HL-60 (cell line): Measurements from ENCODE around the gene PRSS27.
"Not testable (repeated sequence)": the region's sequence is repeated elsewhere in the genome, so short reads cannot be mapped to it uniquely, and the experiment has no call there.

Experiments used
- DNase-seq, 2 experiments: peaks; one replicate each; pipeline ENCODE4 v3.0.0-alpha.2; 2010 to 2020; ENCODE audit warnings: low read depth in 1 of 2, low spot score in 1 of 2
- H3K27ac ChIP-seq: fragments of 250-450 bp; sonication (Bioruptor Pico); replicated peaks from 2 replicates; pipeline ENCODE4 v1.5.1; 2020; ENCODE audit warnings: mild to moderate bottlenecking, moderate library complexity
- H3K27me3 ChIP-seq: fragments of 250-450 bp; sonication (Bioruptor Pico); 2 replicates; pipeline ENCODE4 v1.5.1; 2021; ENCODE audit warnings: mild to moderate bottlenecking, moderate library complexity; ENCODE audit not compliant: insufficient read depth, poor library complexity, severe bottlenecking
- H3K4me3 ChIP-seq: replicated peaks from 2 replicates; pipeline ENCODE4 v1.5.1; 2011; ENCODE audit warnings: mild to moderate bottlenecking, control low read depth, low read length; ENCODE audit not compliant: insufficient read depth
- CTCF ChIP-seq: IDR thresholded peaks from one replicate; pipeline ENCODE4 v1.5.1; 2011; ENCODE audit warnings: low read length, control low read depth, inconsistent platforms; ENCODE audit not compliant: insufficient read depth
- GABPA ChIP-seq: IDR thresholded peaks from 2 replicates; pipeline ENCODE4 v1.6.1; 2012; ENCODE audit warnings: low read depth
- POLR2AphosphoS5 ChIP-seq: IDR thresholded peaks from 2 replicates; pipeline ENCODE4 v1.6.1; 2012; ENCODE audit warnings: low read depth
- SPI1 ChIP-seq: IDR thresholded peaks from 2 replicates; pipeline ENCODE4 v1.6.1; 2012; ENCODE audit warnings: low read depth, mild to moderate bottlenecking, borderline replicate concordance
- TF ChIP-seq, protein P1 (sequence below): IDR thresholded peaks from 2 replicates; pipeline ENCODE4 v1.6.1; 2012; ENCODE audit warnings: low read depth; ENCODE audit not compliant: insufficient replicate concordance

PRSS27 gene

GRCh38 chr16:2673066-2673999, 46.7 kb downstream of the PRSS27 start:
- peak; percentile 85 to 95 for DNase-seq
- H3K27ac ChIP-seq: peak overlapping the region; percentile 78
- peak overlapping the region; percentile 55 for H3K4me3 ChIP-seq
- no peaks in the 10 kb centered on the region for H3K27me3 ChIP-seq
- TF ChIP-seq SPI1 (no peak), GABPA (peak; percentile 60; the same call in 1 of the 2 replicates), POLR2AphosphoS5 (no peak), CTCF (no peak)
- TF ChIP-seq, protein P1, sequence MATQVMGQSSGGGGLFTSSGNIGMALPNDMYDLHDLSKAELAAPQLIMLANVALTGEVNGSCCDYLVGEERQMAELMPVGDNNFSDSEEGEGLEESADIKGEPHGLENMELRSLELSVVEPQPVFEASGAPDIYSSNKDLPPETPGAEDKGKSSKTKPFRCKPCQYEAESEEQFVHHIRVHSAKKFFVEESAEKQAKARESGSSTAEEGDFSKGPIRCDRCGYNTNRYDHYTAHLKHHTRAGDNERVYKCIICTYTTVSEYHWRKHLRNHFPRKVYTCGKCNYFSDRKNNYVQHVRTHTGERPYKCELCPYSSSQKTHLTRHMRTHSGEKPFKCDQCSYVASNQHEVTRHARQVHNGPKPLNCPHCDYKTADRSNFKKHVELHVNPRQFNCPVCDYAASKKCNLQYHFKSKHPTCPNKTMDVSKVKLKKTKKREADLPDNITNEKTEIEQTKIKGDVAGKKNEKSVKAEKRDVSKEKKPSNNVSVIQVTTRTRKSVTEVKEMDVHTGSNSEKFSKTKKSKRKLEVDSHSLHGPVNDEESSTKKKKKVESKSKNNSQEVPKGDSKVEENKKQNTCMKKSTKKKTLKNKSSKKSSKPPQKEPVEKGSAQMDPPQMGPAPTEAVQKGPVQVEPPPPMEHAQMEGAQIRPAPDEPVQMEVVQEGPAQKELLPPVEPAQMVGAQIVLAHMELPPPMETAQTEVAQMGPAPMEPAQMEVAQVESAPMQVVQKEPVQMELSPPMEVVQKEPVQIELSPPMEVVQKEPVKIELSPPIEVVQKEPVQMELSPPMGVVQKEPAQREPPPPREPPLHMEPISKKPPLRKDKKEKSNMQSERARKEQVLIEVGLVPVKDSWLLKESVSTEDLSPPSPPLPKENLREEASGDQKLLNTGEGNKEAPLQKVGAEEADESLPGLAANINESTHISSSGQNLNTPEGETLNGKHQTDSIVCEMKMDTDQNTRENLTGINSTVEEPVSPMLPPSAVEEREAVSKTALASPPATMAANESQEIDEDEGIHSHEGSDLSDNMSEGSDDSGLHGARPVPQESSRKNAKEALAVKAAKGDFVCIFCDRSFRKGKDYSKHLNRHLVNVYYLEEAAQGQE: peak; percentile 90

- H3K27me3 ChIP-seq: no peaks in the 10 kb centered on the region
- TF ChIP-seq CTCF (no peak), POLR2AphosphoS5 (no peak), GABPA (no peak), SPI1 (no peak)
- TF ChIP-seq, protein P1: no peak
- H3K4me3 ChIP-seq: 0 out of 2 replicates have a peak overlapping the region, but pooled peaks have one; percentile 32
- DNase-seq: no peak
- no peak overlapping the region for H3K27ac ChIP-seq
These were observed 48.3 kb downstream of the PRSS27 start for GRCh38 chr16:2671741-2672140.

DNA sequence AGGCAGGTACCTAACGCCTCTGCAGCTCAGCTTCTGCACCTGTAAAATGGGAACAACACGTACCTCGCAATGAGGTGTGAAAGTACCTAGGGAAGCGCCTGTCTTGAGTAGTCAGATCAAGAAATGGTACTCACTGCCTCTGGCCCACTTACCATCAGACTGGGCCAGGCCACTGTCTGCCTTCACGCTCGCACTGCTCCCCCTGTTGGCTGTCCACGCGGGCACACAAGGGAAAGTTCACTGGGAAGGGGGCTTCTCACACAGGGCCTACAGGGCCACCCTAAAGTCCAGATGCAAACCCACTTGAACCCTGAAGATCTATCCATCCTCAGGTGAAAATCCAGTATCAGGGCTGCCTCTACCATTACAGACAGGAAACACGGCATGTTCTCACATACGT, 48.8 kb downstream of the PRSS27 start:
- not testable (repeated sequence) for H3K4me3 ChIP-seq, H3K27ac ChIP-seq, H3K27me3 ChIP-seq, DNase-seq

- DNase-seq: peak in 1 of 2 experiments; percentile 74
- not testable (repeated sequence) for H3K27me3 ChIP-seq, H3K4me3 ChIP-seq
- H3K27ac ChIP-seq: 0 out of 2 replicates have a peak overlapping the region, but pooled peaks have one; percentile 4
- peak; percentile 17 for TF ChIP-seq CTCF
These were observed 50.0 kb downstream of the PRSS27 start for GRCh38 chr16:2670017-2670416.

GRCh38 chr16:2669587-2669986, 50.4 kb downstream of the PRSS27 start:
- H3K4me3 ChIP-seq, H3K27me3 ChIP-seq, H3K27ac ChIP-seq, DNase-seq: not testable (repeated sequence)

GRCh38 chr16:2666671-2667070, 53.4 kb downstream of the PRSS27 start:
- H3K27me3 ChIP-seq, H3K4me3 ChIP-seq, DNase-seq, H3K27ac ChIP-seq: not testable (repeated sequence)
